IPS-18c (cell line): ENCODE data around the gene THAP7.

Source experiments
- H3K4me3 ChIP-seq: 2 replicates; pipeline ENCODE4 v1.7.0; 2013; ENCODE audit warnings: low read depth, mild to moderate bottlenecking, low read length, moderate library complexity; ENCODE audit not compliant: insufficient read depth
- H3K9me3 ChIP-seq: one replicate; pipeline ENCODE4 v1.6.1; 2013; ENCODE audit warnings: mild to moderate bottlenecking, low read length, moderate library complexity; ENCODE audit not compliant: control insufficient read depth, insufficient read depth

The THAP7 gene

GRCh38 chr22:20949698-20950183 is 52.2 kb downstream of the THAP7 start:
- Histone ChIP-seq H3K4me3 (no peak overlapping the region), H3K9me3 (no peaks in the 10 kb centered on the region)
